NOMO-1 treated with dmso at 0.1 percent for 144 hours (cell line): ENCODE data around the gene NDUFAF5.
A peak's percentile ranks its signal among the peaks of the same experiment; 100 is the strongest.

Experiments
- DNase-seq: peaks from one replicate; lab custom pipeline; 2025; ENCODE audit not compliant: unreplicated experiment; lab: John Stamatoyannopoulos, UW

NDUFAF5 gene

DNA sequence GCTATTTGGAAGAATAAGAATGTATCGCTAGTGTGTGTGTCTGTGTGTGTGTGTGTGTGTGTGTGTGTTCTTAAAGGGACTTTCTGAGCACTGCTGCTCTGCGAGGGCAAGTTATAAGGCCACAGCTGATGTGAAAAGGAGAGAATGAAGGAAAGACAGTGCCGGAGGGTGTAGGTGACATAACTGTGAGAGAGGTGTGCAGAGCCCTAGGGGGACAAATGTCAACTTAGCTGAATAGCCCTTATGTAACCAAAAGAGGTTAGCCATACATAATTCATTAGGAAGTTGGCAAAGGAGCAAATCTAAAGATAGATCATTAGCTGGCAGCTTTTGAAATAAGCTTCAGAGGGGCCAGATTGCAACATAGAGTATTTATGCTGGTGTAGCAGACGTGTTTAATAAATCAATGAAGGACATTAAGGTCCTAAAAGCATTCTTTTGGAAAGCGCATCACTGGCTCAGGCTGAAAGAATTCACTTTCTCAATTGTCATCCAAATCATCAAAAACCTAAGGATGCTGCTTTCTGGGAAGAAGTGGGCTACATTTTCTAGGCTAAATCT, 81.0 kb downstream of the NDUFAF5 start:
- DNase-seq, result peak; percentile 79

DNA sequence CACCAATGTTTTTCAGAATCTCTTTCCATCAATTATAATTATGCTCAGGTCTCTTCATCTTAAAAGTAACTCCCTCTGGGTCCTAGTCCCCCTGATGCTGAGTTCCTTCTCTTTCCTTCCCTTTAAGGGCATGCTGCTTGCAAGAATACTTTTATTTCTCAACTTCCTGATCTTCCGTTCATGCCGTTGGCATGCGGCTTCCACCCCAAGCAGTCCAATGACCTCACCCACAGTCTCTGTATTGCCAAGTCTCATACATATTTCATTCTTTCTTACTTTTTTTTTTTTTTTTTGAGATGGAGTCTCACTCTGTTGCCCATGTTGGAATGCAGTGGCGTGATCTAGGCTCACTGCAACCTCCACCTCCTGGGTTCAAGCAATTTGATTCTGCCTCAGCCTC, 83.5 kb downstream of the NDUFAF5 start:
- peak; percentile 95 for DNase-seq

DNA sequence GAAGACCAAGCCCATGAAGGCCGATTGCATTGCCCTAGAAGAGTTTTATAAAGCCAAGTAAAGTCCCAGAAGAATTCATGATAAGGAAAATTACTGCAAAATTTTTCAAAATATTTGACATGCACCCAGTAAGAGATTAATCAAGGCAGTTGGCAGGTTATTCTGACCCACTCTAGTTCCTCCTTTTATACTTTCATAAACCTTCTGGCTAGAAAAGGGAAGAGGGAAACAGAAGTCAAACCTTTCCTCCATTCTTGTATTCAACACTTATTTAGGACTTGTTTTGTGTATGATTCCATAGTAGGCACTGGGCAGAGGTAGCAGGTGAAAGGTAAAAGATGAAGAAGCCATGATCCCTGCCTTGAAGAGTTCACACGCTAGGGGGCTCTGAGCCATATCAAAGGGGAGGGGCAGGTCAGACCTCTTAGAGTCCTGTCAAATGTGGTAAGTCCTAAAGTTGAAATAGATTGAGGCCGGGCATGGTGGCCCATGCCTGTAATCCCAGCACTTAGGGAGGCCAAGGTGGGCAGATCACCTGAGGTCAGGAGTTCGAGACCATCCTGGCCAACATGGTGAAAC, 85.4 kb downstream of the NDUFAF5 start:
- DNase-seq, result peak; percentile 38
